C4-2B (cell line): ENCODE results near the gene PRDX2.

Source experiments
- ZFX ChIP-seq: fragments of 450-650 bp; IDR thresholded peaks from 2 replicates; pipeline ENCODE4 v1.6.1; 2017
- TF ChIP-seq, protein P1 (sequence below): fragments of 450-650 bp; conservative IDR thresholded peaks from 2 replicates; pipeline ENCODE4 v1.5.1; 2017; ENCODE audit warnings: mild to moderate bottlenecking

DNA sequence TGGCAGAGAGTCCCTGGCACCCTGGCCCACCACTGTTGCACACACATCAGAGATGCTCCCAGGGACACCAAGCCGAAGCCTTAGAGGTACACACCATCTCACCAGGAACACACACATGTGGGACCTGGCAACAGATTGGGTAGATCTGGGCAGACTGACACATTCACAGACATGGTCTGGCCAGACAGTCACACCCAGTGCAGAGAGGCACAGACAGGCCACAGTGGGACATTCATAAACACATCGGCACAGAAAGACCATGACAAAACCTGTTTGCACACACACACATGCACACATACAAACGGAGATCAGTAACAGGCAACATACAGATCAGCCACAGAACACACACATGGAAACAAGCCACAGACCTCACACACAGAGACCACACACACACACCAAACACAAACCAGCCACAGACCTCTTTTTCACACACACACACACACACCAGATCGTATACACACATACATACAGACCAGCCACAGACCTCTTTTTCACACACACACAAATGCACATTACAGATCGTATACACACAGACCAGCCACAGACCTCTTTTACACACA lies 16.6 kb downstream of the PRDX2 start:
- TF ChIP-seq, protein P1, sequence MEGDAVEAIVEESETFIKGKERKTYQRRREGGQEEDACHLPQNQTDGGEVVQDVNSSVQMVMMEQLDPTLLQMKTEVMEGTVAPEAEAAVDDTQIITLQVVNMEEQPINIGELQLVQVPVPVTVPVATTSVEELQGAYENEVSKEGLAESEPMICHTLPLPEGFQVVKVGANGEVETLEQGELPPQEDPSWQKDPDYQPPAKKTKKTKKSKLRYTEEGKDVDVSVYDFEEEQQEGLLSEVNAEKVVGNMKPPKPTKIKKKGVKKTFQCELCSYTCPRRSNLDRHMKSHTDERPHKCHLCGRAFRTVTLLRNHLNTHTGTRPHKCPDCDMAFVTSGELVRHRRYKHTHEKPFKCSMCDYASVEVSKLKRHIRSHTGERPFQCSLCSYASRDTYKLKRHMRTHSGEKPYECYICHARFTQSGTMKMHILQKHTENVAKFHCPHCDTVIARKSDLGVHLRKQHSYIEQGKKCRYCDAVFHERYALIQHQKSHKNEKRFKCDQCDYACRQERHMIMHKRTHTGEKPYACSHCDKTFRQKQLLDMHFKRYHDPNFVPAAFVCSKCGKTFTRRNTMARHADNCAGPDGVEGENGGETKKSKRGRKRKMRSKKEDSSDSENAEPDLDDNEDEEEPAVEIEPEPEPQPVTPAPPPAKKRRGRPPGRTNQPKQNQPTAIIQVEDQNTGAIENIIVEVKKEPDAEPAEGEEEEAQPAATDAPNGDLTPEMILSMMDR = no peak
- no peak for TF ChIP-seq ZFX
